GM20000 (cell line): ENCODE measurements around the gene TMEM191B.
"Not testable (repeated sequence)": the region's sequence is repeated elsewhere in the genome, so short reads cannot be mapped to it uniquely, and the experiment has no call there.

Experiments
- DNase-seq: peaks from one replicate; pipeline ENCODE4 v3.0.0; 2012; ENCODE audit warnings: low spot score

TMEM191B gene

GRCh38 chr22:18527752-18528596 is at the start of gene TMEM191B:
TSS of gene TMEM191B (plus strand) at chr22:18527802. CDS start at chr22:18527981, 179 bp downstream.
- not testable (repeated sequence) for DNase-seq

DNA sequence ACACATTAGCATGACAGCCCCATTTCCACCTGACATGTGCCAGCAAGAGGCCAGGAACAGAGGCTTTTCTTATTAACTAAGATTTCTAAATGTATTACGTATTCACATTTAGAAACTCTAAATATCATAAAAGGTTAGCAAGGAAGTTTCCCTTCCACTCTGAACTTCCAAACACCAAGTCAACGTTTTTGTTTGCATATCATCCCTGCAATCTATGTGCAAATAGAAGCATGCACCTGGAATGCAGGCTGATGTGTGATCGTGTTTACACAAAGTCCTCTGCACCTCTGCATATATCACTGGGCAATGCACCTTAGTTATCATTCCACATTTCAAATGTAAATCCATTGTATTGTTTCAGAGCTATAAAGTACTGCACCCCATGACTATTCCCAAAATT is 31.4 kb upstream of the TMEM191B start:
- DNase-seq = not testable (repeated sequence)

GRCh38 chr22:18511327-18511726 is 16.3 kb upstream of the TMEM191B start:
- DNase-seq = not testable (repeated sequence)

DNA sequence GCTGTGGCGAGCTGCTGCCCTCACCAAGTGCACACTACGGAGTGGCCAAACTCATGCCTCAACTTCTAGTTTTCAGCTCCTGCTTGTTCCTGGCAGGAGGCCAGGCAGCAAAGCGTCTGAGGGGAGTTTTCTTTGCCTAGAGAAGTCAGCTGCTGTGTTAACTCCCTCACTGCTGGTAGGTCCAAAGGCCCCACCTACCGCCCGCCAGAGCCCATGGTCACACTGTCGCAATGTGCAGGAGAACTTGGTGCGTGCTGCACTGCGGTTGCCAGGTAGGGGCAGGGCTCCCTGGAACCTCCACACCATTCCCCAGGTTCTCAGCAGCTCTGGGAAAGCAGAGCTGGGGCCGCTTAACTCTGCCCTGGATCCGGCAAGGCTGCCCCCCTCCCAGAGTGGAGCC is 15.2 kb upstream of the TMEM191B start:
- not testable (repeated sequence) for DNase-seq

- not testable (repeated sequence) for DNase-seq
Observed at GRCh38 chr22:18513454-18513853, 14.1 kb upstream of the TMEM191B start.

DNA sequence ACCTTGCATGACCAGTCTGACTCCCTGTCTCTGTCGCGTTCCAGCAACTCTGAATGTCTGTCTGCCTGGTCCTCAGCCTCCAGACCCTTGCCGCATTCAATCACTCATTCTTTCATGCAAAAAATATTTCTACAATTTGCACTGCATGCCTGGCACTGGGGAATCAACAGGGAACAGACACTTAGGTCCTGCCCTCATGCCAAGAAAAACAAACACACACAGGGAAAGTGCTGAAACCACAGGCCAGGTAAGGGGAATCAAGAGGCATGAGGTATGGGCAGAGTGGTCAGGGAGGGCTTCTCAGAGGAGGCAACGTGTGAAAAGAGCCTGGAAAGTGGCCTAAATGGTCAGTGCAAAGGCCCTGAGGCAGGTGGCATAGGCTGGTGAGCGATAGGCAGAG is 9.5 kb upstream of the TMEM191B start, which contains the start of gene GGTLC3:
Gene GGTLC3, minus strand, starts transcription at position 101 of the 400 bp plus-strand sequence. CDS start 264 bp downstream, outside the sequence.
- not testable (repeated sequence) for DNase-seq

DNA sequence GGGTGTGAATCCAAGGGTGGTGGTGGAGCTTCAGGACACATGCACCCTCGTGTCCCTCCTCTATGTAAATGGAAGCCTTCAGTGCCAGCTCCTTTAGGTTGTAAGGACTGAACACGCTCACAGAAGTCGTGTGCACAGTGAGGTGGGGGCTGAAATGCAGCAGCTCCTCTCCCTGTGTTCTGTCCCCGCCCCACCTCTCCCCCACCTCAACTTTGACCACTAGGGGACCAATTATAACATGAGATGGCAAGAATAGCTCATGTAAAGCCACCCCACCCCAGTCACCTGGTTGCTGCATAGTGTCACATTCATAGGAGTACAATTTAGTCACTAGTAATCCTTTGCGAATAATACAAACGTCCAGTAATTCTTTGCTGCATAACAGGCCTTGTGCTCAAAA is 4.8 kb upstream of the TMEM191B start:
- DNase-seq = not testable (repeated sequence)

GRCh38 chr22:18523328-18523727 is 4.3 kb upstream of the TMEM191B start:
- not testable (repeated sequence) for DNase-seq

GRCh38 chr22:18528597-18529415 is 1.2 kb downstream of the TMEM191B start:
- not testable (repeated sequence) for DNase-seq

- DNase-seq = not testable (repeated sequence)
Observed at GRCh38 chr22:18529416-18530145, 2.0 kb downstream of the TMEM191B start.

GRCh38 chr22:18533633-18534032 is 6.0 kb downstream of the TMEM191B start:
- not testable (repeated sequence) for DNase-seq

- DNase-seq = not testable (repeated sequence)
Observed at GRCh38 chr22:18534315-18534714, 6.7 kb downstream of the TMEM191B start.

DNA sequence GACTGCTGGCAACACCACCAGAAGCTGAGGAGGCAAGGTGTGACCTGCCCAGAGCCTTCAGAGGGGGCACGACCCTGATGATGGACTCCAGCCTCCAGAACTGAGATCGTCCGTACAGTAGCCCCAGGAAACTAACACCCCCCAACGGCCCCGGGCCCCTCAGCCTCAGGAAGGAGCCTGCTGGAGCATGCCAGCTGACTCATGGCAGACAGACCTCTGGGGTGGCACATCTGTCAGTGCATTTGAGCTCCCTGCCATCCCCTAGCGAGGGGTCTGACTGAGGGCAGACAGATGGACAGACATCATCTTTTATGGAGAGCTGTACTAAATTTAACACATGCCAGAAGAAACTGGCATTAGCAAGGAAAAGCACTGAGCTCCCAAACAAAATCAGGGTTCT is 12.4 kb downstream of the TMEM191B start:
- not testable (repeated sequence) for DNase-seq

- not testable (repeated sequence) for DNase-seq
Observed at GRCh38 chr22:18543400-18543799, 15.8 kb downstream of the TMEM191B start.

GRCh38 chr22:18544615-18545014 is 17.0 kb downstream of the TMEM191B start:
- not testable (repeated sequence) for DNase-seq

- not testable (repeated sequence) for DNase-seq
Observed at GRCh38 chr22:18549458-18550179, 22.0 kb downstream of the TMEM191B start.

GRCh38 chr22:18551046-18551445 is 23.4 kb downstream of the TMEM191B start:
- DNase-seq = not testable (repeated sequence)

- not testable (repeated sequence) for DNase-seq
Observed at GRCh38 chr22:18552839-18553597, 25.4 kb downstream of the TMEM191B start.

- not testable (repeated sequence) for DNase-seq
Observed at GRCh38 chr22:18554280-18555256, 27.0 kb downstream of the TMEM191B start.
